Keratinocyte (primary cell): ENCODE measurements around the gene CPVL.

Experiments
- CTCF ChIP-seq, 3 experiments: IDR thresholded peaks in 1 of 3; conservative IDR thresholded peaks in 1 of 3; optimal IDR thresholded peaks in 1 of 3; 2 replicates in 2 of 3; 3 replicates in 1 of 3; pipeline versions ENCODE3 to v1.5.1; 2011; ENCODE audit warnings: low read length in 3 of 3, mild to moderate bottlenecking in 3 of 3, moderate library complexity in 2 of 3, control low read depth in 1 of 3, inconsistent platforms in 1 of 3; ENCODE audit not compliant: insufficient read depth in 2 of 3; ENCODE audit errors: extremely low read depth in 1 of 3
- EZH2 ChIP-seq: IDR thresholded peaks from one replicate; pipeline ENCODE4 v1.6.1; 2012; ENCODE audit warnings: inconsistent platforms, mild to moderate bottlenecking, low read length, moderate library complexity

- TF ChIP-seq CTCF (optimal IDR thresholded peaks at IDR 0.05 in 1 of 3, IDR thresholded peaks at IDR 0.05 in 1 of 3, conservative IDR thresholded peaks at IDR 0.05 in 1 of 3; ENCODE audit: extremely low read depth in 1 of 3, insufficient read depth in 2 of 3, low read length in 3 of 3): no peak
- no peak for TF ChIP-seq EZH2
Measured at GRCh38 chr7:28976022-28976421, 170.3 kb downstream of the CPVL start.
